ENCODE results near the gene MSANTD1.

DNA sequence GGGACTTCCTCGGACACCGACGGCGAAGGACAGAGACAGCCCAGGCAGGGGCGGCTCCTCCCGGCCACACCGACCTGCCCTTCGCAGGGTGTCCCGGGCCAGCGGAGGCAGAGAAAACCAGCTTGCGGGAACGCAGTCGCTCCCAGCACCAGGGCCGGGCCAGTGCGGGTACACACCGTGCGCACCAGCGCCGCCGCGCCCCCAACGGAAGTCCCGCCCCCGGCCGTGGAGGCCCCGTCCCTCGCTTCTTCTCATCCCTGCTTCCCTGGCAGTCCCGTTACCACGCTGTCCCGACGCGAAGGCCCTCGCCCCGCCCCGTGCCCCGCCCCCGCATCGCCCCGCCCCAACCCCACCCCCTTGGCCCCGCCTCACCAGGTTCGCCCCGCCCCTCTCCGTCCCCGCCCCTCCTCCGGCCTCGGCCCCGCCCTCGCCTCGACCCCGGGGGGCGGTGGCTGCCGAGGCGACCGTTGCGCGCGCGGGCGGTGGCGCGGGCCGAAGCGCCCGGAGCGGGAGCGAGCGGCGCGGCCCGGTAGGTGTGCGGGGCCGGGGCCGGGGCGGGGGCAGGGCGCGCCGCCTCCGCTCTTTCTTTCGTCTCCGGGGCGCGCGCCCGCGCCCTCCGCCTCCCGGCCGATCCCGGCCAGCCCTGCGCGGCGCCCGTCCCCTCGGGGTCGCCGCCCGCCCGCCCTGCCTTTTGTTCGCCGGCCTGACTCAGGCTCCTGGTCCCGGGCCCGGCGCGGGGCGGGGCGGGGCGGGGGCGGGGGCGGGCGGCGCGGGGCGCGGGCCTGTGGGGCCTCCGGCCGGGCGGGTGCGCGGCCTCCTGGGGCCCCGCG is 43.8 kb downstream of the MSANTD1 start, which contains the start of gene RGS12:
- TF ChIP-seq, protein P1, sequence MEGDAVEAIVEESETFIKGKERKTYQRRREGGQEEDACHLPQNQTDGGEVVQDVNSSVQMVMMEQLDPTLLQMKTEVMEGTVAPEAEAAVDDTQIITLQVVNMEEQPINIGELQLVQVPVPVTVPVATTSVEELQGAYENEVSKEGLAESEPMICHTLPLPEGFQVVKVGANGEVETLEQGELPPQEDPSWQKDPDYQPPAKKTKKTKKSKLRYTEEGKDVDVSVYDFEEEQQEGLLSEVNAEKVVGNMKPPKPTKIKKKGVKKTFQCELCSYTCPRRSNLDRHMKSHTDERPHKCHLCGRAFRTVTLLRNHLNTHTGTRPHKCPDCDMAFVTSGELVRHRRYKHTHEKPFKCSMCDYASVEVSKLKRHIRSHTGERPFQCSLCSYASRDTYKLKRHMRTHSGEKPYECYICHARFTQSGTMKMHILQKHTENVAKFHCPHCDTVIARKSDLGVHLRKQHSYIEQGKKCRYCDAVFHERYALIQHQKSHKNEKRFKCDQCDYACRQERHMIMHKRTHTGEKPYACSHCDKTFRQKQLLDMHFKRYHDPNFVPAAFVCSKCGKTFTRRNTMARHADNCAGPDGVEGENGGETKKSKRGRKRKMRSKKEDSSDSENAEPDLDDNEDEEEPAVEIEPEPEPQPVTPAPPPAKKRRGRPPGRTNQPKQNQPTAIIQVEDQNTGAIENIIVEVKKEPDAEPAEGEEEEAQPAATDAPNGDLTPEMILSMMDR (IDR thresholded peaks at IDR 0.05; ENCODE audit: insufficient read depth, low read depth, low read length) = no peak
- TF ChIP-seq EZH2 (IDR thresholded peaks at IDR 0.05; ENCODE audit: insufficient read depth, low read length) = no peak
